HepG2 (cell line): ENCODE measurements around the gene GNGT2. TPM values are rescaled to one million over a fixed set of nuclear protein-coding genes. Genes with fewer than 3 reads are reported as not detected.

ENCODE experiments used
- ATAC-seq: fragments of 200-7000 bp; cut with Tn5 transposase; 3 replicates; pipeline ENCODE4 v1.9.1; 2020; ENCODE audit warnings: mild to moderate bottlenecking, moderate library complexity
- BruUV-seq: library from RNA; stranded (reverse); fragments of 400-500 nt; replicated peaks from 2 replicates; lab custom pipeline; 2021; lab: Mats Ljungman, UMichigan
- CTCF ChIA-PET: fragments of 300-600 bp; formaldehyde crosslinking; extraction: SDS; loops from one replicate; lab custom pipeline; 2021; ENCODE audit warnings: low total read pairs, inconsistent platforms, low intra/inter-chr PET ratio; lab: Yijun Ruan, JAX
- POLR2A ChIA-PET: fragments of 350-600 bp; sonication (Branson Sonifier 250); formaldehyde crosslinking; loops from one replicate; lab custom pipeline; 2020; ENCODE audit warnings: antibody characterized with exemption, inconsistent platforms; lab: Yijun Ruan, JAX
- DNase-seq: peaks from one replicate; pipeline ENCODE4 v3.0.0-alpha.2; 2015; ENCODE audit warnings: low spot score
- FAIRE-seq: peaks from 3 replicates; lab custom pipeline; 2011; peaks lifted over from hg19 to GRCh38; lab: Jason Lieb, UNC
- H2AFZ ChIP-seq: one replicate; pipeline ENCODE4 v1.6.1; 2011; ENCODE audit warnings: low read length, inconsistent platforms
- H3K27ac ChIP-seq: fragments of 300-600 bp; 3 replicates; pipeline ENCODE4 v1.8.0; 2011; ENCODE audit warnings: mixed run types, mild to moderate bottlenecking, mixed read lengths, low read length, inconsistent platforms; ENCODE audit not compliant: insufficient read depth; ENCODE audit errors: extremely low read length
- H3K27me3 ChIP-seq, 2 experiments: fragments of 200-600 bp in 1 of 2; 2 replicates in 1 of 2; 3 replicates in 1 of 2; pipeline versions ENCODE4 v1.6.0 to v1.8.0; 2011; ENCODE audit warnings: low read length in 2 of 2, mild to moderate bottlenecking in 2 of 2, moderate library complexity in 2 of 2, inconsistent platforms in 1 of 2; ENCODE audit not compliant: insufficient read depth in 2 of 2, control insufficient read depth in 1 of 2
- H3K36me3 ChIP-seq, 2 experiments: fragments of 200-600 bp in 1 of 2; replicated peaks in 1 of 2; 2 replicates in 1 of 2; 3 replicates in 1 of 2; pipeline versions ENCODE4 v1.5.1 to v1.8.0; 2011; ENCODE audit warnings: low read length in 2 of 2, inconsistent platforms in 1 of 2; ENCODE audit not compliant: insufficient read depth in 2 of 2, control insufficient read depth in 1 of 2
- H3K4me1 ChIP-seq: 2 replicates; pipeline ENCODE4 v1.5.1; 2012; ENCODE audit warnings: low read length, inconsistent platforms; ENCODE audit not compliant: insufficient read depth
- H3K4me2 ChIP-seq: 2 replicates; pipeline ENCODE4 v1.6.0; 2011; ENCODE audit warnings: low read depth, low read length, inconsistent platforms
- H3K4me3 ChIP-seq, 3 experiments: fragments of 200-600 bp in 1 of 3; sonication (generic), shearing (Covaris generic) in 1 of 3; replicated peaks in 1 of 3; 2 replicates each; pipeline ENCODE4 v1.5.1; 2011 to 2016; ENCODE audit warnings: low read length in 3 of 3, inconsistent platforms in 2 of 3, low read depth in 2 of 3, mild to moderate bottlenecking in 2 of 3, control low read depth in 1 of 3, mixed read lengths in 1 of 3; ENCODE audit not compliant: insufficient read depth in 1 of 3
- H3K79me2 ChIP-seq: one replicate; pipeline ENCODE4 v1.6.1; 2011; ENCODE audit warnings: low read length, inconsistent platforms; ENCODE audit not compliant: insufficient read depth
- H3K9ac ChIP-seq: 2 replicates; pipeline ENCODE4 v1.6.0; 2011; ENCODE audit warnings: mild to moderate bottlenecking, low read depth, low read length, inconsistent platforms; ENCODE audit not compliant: insufficient read depth
- H3K9me3 ChIP-seq: 2 replicates; pipeline ENCODE4 v1.5.1; 2012; ENCODE audit warnings: mild to moderate bottlenecking, low read length
- H4K20me1 ChIP-seq: 2 replicates; pipeline ENCODE4 v1.6.0; 2011; ENCODE audit warnings: inconsistent platforms, mild to moderate bottlenecking, low read length, moderate library complexity; ENCODE audit not compliant: insufficient read depth
- CHD2 ChIP-seq: IDR thresholded peaks from 2 replicates; pipeline ENCODE4 v1.6.1; 2011; ENCODE audit warnings: low read depth, low read length, improper control_type of control experiment
- HOXA5 ChIP-seq: sonication (generic); formaldehyde crosslinking; IDR thresholded peaks from 2 replicates; pipeline ENCODE4 v1.4.0; 2020; ENCODE audit warnings: missing genetic modification reagents
- NR3C1 ChIP-seq: sonication (generic); formaldehyde crosslinking; IDR thresholded peaks from 2 replicates; pipeline ENCODE4 v1.4.0; 2020; ENCODE audit warnings: missing genetic modification reagents
- THAP11 ChIP-seq: IDR thresholded peaks from 2 replicates; pipeline ENCODE4 v1.6.1; 2016; ENCODE audit warnings: missing biosample characterization, missing genetic modification reagents
- ZNF317 ChIP-seq: sonication (generic); formaldehyde crosslinking; IDR thresholded peaks from 2 replicates; pipeline ENCODE4 v1.5.0; 2020; ENCODE audit warnings: mild to moderate bottlenecking, missing genetic modification reagents
- WGBS: methylation state at CpG from one replicate; pipeline ENCODE4 v1.1.6; 2017; ENCODE audit warnings: low lambda C conversion rate; 5-methylcytosine and 5-hydroxymethylcytosine counted together
- in situ Hi-C: cut with HindIII; loops from 2 replicates; pipeline ENCODE4 v1.10.0; 2017; ENCODE audit warnings: low pct_unique_long_range_greater_than_20kb; ENCODE audit not compliant: extremely low pct_ligation_motif_present
- intact Hi-C: fragments of 100-400 bp; cut with micrococcal nuclease; formaldehyde crosslinking; loops from one replicate; pipeline ENCODE4 v1.10.0; 2022; ENCODE audit not compliant: unreplicated experiment
- polyA plus RNA-seq, 8 experiments: library from polyadenylated mRNA; depleted of rRNA in 3 of 8; stranded (reverse) in 7 of 8; unstranded in 1 of 8; fragments of >200 nt; fragmentation: Illumina TruSeq in 4 of 8; extraction: Trizol in 4 of 8; gene quantifications; 2 replicates each; pipeline versions ENCODE4 v1.2.1 to v1.2.3, GENCODE V29; 2011 to 2016; ENCODE audit warnings: low read depth in 4 of 8, missing spikeins in 1 of 8, mixed read lengths in 1 of 8; ENCODE audit not compliant: insufficient read depth in 1 of 8
- total RNA-seq, 5 experiments: library from RNA; depleted of rRNA; stranded (reverse); fragments of >200 nt; fragmentation: Illumina TruSeq; extraction: Trizol; gene quantifications; 2 replicates each; pipeline ENCODE4 v1.2.3, GENCODE V29; 2016; ENCODE audit warnings: low read depth in 1 of 5
- TF ChIP-seq, protein P1 (sequence below): sonication (generic); formaldehyde crosslinking; IDR thresholded peaks from 2 replicates; pipeline ENCODE4 v1.9.0; 2021; ENCODE audit warnings: missing genetic modification reagents, borderline replicate concordance
- TF ChIP-seq, protein P2 (sequence below): IDR thresholded peaks from 2 replicates; pipeline ENCODE4 v1.6.1; 2016; ENCODE audit warnings: low read depth

The GNGT2 gene
- total and polyA plus RNA-seq, 2 of the 13 experiments (the other 11 are each of a cell fraction or from before 2014, with no cell fraction given): not detected

DNA sequence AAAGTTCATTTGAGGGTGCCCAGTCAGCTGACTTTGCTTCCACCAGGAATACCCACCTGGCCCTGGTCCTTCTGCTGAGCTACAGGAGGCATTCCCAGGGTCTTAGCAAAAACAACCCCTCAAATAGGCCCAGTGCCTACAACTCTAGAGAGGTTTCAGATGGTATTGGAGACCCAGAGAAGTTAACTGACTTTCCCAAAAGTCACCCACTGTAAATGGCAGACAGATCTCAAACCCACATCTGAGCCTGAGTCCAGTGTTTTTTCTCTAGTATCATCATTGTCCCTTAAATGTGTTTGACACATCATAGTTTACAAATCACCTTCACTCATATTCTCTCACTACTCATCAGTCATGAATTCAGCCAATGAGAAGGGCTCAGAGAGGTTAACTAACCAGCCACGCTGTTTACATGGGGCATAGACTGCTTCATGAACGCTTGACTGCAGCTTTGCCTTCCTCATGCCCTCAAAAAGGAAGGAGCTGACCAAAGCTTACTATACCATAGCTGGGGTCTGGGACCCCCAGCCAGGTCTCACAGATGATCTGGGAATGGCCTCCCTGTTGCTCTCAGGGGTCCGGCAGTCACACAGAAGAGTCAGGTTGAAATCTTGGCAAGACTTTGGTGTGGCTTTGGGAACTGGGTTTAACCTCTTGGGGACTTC lies 16.5 kb upstream of the GNGT2 start:
- Histone ChIP-seq H4K20me1 (no peaks in the 10 kb centered on the region), H3K27me3 (peaks cover 13 to 85% of the 10 kb centered on the region in 2 experiments; a peak in 4 of 5 replicates), H2AFZ (no peak overlapping the region), H3K9me3 (no peaks in the 10 kb centered on the region), H3K27ac (no peak overlapping the region), H3K4me1 (peaks cover 45% of the 10 kb centered on the region), H3K4me3 (no peak overlapping the region), H3K4me2 (no peak overlapping the region), H3K79me2 (no peaks in the 10 kb centered on the region), H3K36me3 (no peaks in the 10 kb centered on the region), H3K9ac (no peak overlapping the region)
- CTCF ChIA-PET: interaction anchor here (0.7 to 2.4 kb wide), 2 partner anchors 46 to 555 kb away, joined by 3 to 21 read pairs; no protein-coding TSS in a partner anchor
- FAIRE-seq (no peak), ATAC-seq (no peak), DNase-seq (no peak)
- POLR2A ChIA-PET: no interaction called here
- intact Hi-C loops: loop anchor here (2.0 kb wide), 1 partner anchor 46 kb away; no protein-coding TSS in a partner anchor
- TF ChIP-seq HOXA5 (CRISPR knock-in tag): no peak
- TF ChIP-seq, protein P1, sequence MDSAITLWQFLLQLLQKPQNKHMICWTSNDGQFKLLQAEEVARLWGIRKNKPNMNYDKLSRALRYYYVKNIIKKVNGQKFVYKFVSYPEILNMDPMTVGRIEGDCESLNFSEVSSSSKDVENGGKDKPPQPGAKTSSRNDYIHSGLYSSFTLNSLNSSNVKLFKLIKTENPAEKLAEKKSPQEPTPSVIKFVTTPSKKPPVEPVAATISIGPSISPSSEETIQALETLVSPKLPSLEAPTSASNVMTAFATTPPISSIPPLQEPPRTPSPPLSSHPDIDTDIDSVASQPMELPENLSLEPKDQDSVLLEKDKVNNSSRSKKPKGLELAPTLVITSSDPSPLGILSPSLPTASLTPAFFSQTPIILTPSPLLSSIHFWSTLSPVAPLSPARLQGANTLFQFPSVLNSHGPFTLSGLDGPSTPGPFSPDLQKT: no peak
- TF ChIP-seq ZNF317 (CRISPR knock-in tag): 0 out of 2 replicates have a peak, but pooled peaks have one; percentile 30
- no peak for TF ChIP-seq THAP11 (CRISPR knock-in tag)
- in situ Hi-C loops: loop anchor here (5.0 kb wide), 1 partner anchor 45 kb away; no protein-coding TSS in a partner anchor
- no TSS peak for BruUV-seq
- 16% methylated on average over 3 of the region's 3 CpGs for WGBS

DNA sequence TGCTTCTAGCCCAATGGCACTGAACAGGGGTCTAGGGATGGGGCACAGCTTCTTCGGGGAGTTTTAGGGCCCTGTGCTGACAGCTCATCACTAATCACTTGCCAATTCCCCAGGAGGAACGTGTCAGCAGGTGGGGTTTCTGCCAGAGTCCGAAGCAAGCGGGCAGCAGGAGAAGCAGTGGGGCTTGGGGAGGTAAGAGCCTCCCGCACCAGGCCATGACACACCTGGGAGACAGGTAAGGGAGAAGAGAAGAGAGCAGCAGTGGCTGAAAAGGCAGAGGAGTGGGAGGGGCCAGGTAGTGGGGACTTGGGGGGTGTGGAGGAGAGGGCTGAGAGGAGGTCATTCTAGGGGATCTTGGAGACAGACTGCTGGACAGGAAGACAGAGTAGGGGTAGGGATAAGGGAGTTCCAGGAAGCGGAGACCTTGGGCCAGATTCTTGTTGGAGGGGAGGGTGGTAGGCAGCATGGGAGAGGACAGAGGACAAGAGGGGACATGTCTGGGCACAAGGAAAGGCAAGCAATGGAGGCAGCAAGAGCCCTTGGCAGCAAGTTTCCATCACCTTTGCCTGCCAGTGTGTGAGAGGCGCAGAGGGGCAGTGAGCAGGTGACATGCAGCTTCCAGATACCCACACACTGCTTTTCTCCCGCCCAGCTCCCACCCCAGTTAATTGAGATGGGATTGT lies 15.3 kb upstream of the GNGT2 start:
- ATAC-seq (no peak), DNase-seq (no peak), FAIRE-seq (no peak)
- Histone ChIP-seq H3K4me3 (no peak overlapping the region), H3K4me1 (peaks cover 37% of the 10 kb centered on the region), H3K27me3 (peaks cover 13 to 79% of the 10 kb centered on the region in 2 experiments; a peak in 4 of 5 replicates), H3K27ac (no peak overlapping the region), H2AFZ (no peak overlapping the region), H3K9ac (no peak overlapping the region), H3K79me2 (no peaks in the 10 kb centered on the region), H4K20me1 (no peaks in the 10 kb centered on the region), H3K9me3 (no peaks in the 10 kb centered on the region), H3K4me2 (no peak overlapping the region), H3K36me3 (no peaks in the 10 kb centered on the region)
- ChIA-PET POLR2A (no interaction called here), CTCF (interaction anchor here (2.4 kb wide), 1 partner anchor 45 kb away, joined by 21 read pairs; no protein-coding TSS in a partner anchor)
- in situ Hi-C loops: loop anchor here (5.0 kb wide), 1 partner anchor 43 kb away; no protein-coding TSS in a partner anchor
- intact Hi-C loops: loop anchor here (2.0 kb wide), 1 partner anchor 45 kb away; no protein-coding TSS in a partner anchor
- BruUV-seq: no TSS peak
- 52% methylated on average over 8 of the region's 8 CpGs for WGBS
- TF ChIP-seq CHD2: no peak
- TF ChIP-seq, protein P2, sequence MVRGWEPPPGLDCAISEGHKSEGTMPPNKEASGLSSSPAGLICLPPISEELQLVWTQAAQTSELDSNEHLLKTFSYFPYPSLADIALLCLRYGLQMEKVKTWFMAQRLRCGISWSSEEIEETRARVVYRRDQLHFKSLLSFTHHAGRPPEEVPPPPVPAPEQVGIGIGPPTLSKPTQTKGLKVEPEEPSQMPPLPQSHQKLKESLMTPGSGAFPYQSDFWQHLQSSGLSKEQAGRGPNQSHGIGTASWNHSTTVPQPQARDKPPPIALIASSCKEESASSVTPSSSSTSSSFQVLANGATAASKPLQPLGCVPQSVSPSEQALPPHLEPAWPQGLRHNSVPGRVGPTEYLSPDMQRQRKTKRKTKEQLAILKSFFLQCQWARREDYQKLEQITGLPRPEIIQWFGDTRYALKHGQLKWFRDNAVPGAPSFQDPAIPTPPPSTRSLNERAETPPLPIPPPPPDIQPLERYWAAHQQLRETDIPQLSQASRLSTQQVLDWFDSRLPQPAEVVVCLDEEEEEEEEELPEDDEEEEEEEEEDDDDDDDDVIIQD (CRISPR knock-in tag): no peak
- TF ChIP-seq NR3C1 (CRISPR knock-in tag): no peak
